ENCODE data around the gene BFSP1.
A peak's percentile ranks its signal among the peaks of the same experiment; 100 is the strongest.

The BFSP1 gene

DNA sequence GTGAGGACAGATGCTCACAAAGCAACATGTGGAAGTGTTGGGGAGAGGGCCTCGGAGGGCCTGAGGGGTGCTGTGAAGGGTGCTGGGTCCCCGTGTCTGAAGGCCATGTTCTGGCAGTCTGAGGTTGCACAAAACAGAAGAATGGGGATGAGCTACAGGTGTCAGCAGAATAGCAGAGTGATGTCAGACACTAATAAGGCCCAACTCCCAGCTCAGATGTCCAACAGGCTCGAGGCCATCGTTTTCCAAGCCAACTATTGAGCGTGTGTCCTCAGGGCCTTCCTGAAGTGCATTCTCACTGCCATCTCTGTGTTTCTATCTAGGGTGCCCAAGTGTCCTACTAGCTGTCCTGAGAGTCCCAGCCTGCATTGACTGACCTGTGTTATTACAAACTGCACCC, 7.9 kb downstream of the BFSP1 start:
- TF ChIP-seq EZH2 (IDR thresholded peaks at IDR 0.05) (no peak), POLR2AphosphoS5 (IDR thresholded peaks at IDR 0.05; ENCODE audit: borderline replicate concordance, low read depth, low read length) (no peak), FOXP2 (optimal IDR thresholded peaks at IDR 0.05; ENCODE audit: control extremely low read depth, extremely low read length, insufficient read depth) (no peak)
- H3K27ac ChIP-seq, result no peak overlapping the region

DNA sequence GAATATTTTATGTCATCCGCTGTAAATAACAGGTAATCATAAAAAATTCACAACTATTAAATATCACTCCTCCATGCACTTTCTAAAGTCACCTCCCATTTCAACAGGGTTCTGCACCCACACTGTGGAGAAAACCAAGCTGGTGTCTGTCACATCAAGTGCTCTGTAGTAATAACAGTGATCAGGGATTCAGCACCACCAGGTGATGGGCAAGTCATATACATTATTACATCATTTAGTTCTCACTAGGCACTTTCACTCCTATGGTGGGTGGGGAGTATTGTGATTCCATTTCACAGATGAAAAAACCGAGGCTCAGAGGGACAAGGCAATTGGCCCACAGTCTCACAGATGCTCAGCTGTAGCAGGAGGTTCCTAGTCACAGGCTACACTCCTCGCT, 8.7 kb downstream of the BFSP1 start:
- H3K9me3 ChIP-seq (ENCODE audit: low read depth, low read length), result no peaks in the 10 kb centered on the region
- H3K36me3 ChIP-seq (ENCODE audit: insufficient read depth, low read length), result no peaks in the 10 kb centered on the region
- TF ChIP-seq EZH2 (IDR thresholded peaks at IDR 0.05) (no peak), POLR2AphosphoS5 (IDR thresholded peaks at IDR 0.05; ENCODE audit: borderline replicate concordance, low read depth, low read length) (no peak), FOXP2 (optimal IDR thresholded peaks at IDR 0.05; ENCODE audit: control extremely low read depth, extremely low read length, insufficient read depth) (no peak)
- H3K27ac ChIP-seq, result no peak overlapping the region
- H3K4me3 ChIP-seq, result no peak overlapping the region
- H3K9ac ChIP-seq (ENCODE audit: insufficient read length), result no peak overlapping the region
- no peak for DNase-seq (ENCODE audit: low read depth, low spot score)

More for the DNA sequence above, 7.9 kb downstream of the BFSP1 start:
- Histone ChIP-seq H3K4me3 (no peak overlapping the region), H3K9ac (ENCODE audit: insufficient read length) (no peak overlapping the region), H3K36me3 (ENCODE audit: insufficient read depth, low read length) (no peaks in the 10 kb centered on the region), H3K9me3 (ENCODE audit: low read depth, low read length) (no peaks in the 10 kb centered on the region)
- no peak for DNase-seq (ENCODE audit: low read depth, low spot score)

DNA sequence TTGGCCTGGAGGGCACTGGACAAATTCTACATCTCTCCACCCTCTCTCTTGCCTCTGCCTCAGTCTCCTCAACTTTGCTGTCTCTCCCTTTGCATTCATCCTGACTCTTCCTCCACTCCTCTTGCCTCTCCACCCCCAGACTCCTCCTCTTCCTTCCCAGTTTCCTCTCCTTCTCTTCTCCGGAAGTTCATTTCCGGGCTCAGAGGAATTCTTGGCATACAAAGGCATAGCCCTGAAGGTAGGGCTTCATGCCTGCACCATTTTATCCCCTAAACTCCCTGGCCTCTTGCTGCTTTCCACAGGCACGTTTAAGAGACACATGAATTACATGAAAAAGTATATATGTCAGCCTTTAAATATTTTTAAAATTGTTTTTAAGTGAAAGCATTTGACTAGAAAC, 10.6 kb downstream of the BFSP1 start:
- TF ChIP-seq POLR2AphosphoS5 (IDR thresholded peaks at IDR 0.05; ENCODE audit: borderline replicate concordance, low read depth, low read length), result peak; percentile 61
- no peak for TF ChIP-seq EZH2 (IDR thresholded peaks at IDR 0.05)
- TF ChIP-seq FOXP2 (optimal IDR thresholded peaks at IDR 0.05; ENCODE audit: control extremely low read depth, extremely low read length, insufficient read depth), result peak; percentile 31
- no peaks in the 10 kb centered on the region for H3K36me3 ChIP-seq (ENCODE audit: insufficient read depth, low read length)
- peak overlapping the region; percentile 38 for H3K9ac ChIP-seq (ENCODE audit: insufficient read length)
- H3K27ac ChIP-seq, result peak overlapping the region; percentile 97
- DNase-seq (ENCODE audit: low read depth, low spot score), result peak; percentile 96
- peak overlapping the region; percentile 61 for H3K4me3 ChIP-seq
- H3K9me3 ChIP-seq (ENCODE audit: low read depth, low read length), result no peaks in the 10 kb centered on the region

DNA sequence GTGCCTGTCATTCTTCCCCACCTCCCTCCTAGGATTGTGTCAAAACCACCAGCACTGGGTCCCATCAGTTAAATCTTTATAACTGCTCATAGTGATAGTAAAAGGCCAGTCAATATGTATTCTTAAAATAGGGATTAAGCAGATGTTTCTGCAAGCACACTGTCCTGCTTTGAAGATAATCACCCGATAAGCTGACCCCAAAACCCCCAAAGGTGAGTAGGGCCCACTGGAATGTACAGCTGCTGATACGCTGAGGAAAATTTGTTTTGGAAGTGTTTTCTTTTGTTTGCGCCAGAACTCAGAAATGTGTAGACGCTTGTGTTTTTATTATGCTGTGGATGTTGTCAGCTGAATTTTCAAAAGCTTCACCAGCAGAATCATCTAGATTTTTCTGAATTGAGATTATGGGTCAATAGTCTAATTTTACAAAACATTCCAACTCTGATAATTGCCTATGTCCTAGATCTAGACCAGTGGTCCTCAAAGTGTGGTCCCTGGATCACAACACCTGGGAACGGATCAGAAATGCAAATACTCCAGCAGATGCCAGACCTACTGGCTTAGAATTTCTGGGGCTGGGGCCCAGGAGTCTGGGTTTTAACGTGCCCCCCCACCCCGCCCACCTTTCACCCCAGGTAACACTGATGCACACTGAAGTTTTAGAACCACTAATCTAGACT, 11.4 kb downstream of the BFSP1 start:
- H3K27ac ChIP-seq, result peak overlapping the region; percentile 97
- TF ChIP-seq EZH2 (IDR thresholded peaks at IDR 0.05) (no peak), FOXP2 (optimal IDR thresholded peaks at IDR 0.05; ENCODE audit: control extremely low read depth, extremely low read length, insufficient read depth) (no peak), POLR2AphosphoS5 (IDR thresholded peaks at IDR 0.05; ENCODE audit: borderline replicate concordance, low read depth, low read length) (no peak)
- H3K9ac ChIP-seq (ENCODE audit: insufficient read length), result no peak overlapping the region

DNA sequence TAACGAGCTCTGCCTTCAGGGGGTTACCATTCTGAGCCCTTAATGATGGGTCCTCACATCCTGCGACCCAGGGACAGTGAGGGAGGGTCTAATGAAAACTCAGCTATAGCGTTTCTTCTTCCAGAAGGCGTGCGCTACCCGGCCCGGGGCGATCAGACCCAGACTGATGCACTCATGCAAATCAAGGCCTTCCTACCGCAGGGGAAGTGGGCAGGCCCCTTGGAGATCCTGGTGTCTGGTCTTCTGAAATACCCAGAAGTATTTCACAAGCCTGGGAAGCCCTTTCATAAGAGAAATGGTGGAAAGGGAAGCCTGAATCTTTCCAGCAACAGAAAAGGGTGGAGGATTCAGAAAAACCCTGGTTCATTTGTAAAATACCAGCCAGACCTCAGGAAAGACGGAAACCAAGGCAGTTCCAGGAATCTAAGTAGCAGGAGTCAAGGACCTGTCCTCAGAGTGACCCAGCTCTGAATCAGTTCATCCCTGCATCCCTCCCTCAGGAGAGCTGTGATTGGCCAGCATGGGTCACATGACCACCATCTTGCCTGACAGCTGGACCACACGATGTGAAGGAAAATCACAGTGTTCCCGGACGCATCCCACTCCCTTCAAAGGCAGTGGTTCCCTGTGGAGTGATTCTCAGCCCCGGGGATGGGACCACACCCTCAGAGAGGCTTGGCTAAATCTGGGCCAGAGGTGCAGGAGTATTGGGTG, 12.7 kb downstream of the BFSP1 start:
- TF ChIP-seq POLR2AphosphoS5 (IDR thresholded peaks at IDR 0.05; ENCODE audit: borderline replicate concordance, low read depth, low read length) (no peak), EZH2 (IDR thresholded peaks at IDR 0.05) (no peak), FOXP2 (optimal IDR thresholded peaks at IDR 0.05; ENCODE audit: control extremely low read depth, extremely low read length, insufficient read depth) (no peak)
- no peaks in the 10 kb centered on the region for H3K36me3 ChIP-seq (ENCODE audit: insufficient read depth, low read length)
- H3K9ac ChIP-seq (ENCODE audit: insufficient read length), result no peak overlapping the region
- no peak for DNase-seq (ENCODE audit: low read depth, low spot score)
- H3K9me3 ChIP-seq (ENCODE audit: low read depth, low read length), result no peaks in the 10 kb centered on the region
- no peak overlapping the region for H3K4me3 ChIP-seq
- H3K27ac ChIP-seq, result no peak overlapping the region

More for the DNA sequence above, 11.4 kb downstream of the BFSP1 start:
- no peaks in the 10 kb centered on the region for H3K36me3 ChIP-seq (ENCODE audit: insufficient read depth, low read length)
- no peaks in the 10 kb centered on the region for H3K9me3 ChIP-seq (ENCODE audit: low read depth, low read length)
- DNase-seq (ENCODE audit: low read depth, low spot score), result no peak
- H3K4me3 ChIP-seq, result no peak overlapping the region; the same call in 1 of the 2 replicates

DNA sequence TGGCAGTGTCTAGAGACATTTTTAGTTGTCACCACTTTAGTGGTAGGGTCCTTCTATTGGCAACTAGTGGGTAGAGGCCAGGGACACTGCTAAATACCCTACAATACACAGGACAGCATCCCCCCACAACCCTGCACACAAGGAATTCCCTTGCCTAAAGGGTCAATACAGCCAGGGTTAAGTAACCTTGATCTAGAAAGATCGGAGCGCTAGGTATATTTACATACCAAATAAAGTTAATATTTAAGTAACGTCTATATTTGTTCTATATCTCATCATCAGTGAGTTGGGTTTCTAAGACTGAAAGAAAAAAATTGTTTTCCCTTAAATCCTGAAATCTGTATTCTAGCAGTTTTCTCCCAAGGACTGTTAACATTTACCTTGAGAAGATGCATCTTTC, 16.1 kb downstream of the BFSP1 start:
- TF ChIP-seq EZH2 (IDR thresholded peaks at IDR 0.05), result no peak
- TF ChIP-seq POLR2AphosphoS5 (IDR thresholded peaks at IDR 0.05; ENCODE audit: borderline replicate concordance, low read depth, low read length), result no peak
- TF ChIP-seq FOXP2 (optimal IDR thresholded peaks at IDR 0.05; ENCODE audit: control extremely low read depth, extremely low read length, insufficient read depth), result no peak
- H3K4me3 ChIP-seq, result no peak overlapping the region
- H3K36me3 ChIP-seq (ENCODE audit: insufficient read depth, low read length), result no peaks in the 10 kb centered on the region
- no peak overlapping the region for H3K27ac ChIP-seq
- no peaks in the 10 kb centered on the region for H3K9me3 ChIP-seq (ENCODE audit: low read depth, low read length)
- no peak overlapping the region for H3K9ac ChIP-seq (ENCODE audit: insufficient read length)
- no peak for DNase-seq (ENCODE audit: low read depth, low spot score)

DNA sequence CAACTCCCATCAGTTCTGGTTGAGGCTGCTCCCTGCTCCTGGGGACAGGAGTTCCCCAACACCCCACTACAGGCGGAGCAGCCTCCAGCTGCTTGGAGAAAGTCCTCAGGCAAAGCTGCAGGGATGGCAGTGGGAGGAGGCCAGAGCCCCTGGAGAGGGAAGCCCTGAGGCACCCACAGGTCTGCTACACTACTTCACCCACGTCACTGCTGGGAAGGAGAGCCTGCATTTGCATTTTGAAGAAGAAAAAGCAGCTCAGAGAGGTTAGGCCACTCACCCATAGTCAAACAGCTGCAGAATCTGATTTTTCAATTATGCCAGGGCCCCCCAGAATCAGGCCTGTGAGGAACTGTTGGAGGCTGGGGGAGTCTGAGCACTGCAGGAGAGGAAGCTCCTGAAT, 17.2 kb downstream of the BFSP1 start:
- Histone ChIP-seq H3K36me3 (ENCODE audit: insufficient read depth, low read length) (no peaks in the 10 kb centered on the region), H3K9ac (ENCODE audit: insufficient read length) (no peak overlapping the region), H3K4me3 (no peak overlapping the region), H3K27ac (no peak overlapping the region), H3K9me3 (ENCODE audit: low read depth, low read length) (no peaks in the 10 kb centered on the region)
- TF ChIP-seq POLR2AphosphoS5 (IDR thresholded peaks at IDR 0.05; ENCODE audit: borderline replicate concordance, low read depth, low read length) (no peak), FOXP2 (optimal IDR thresholded peaks at IDR 0.05; ENCODE audit: control extremely low read depth, extremely low read length, insufficient read depth) (no peak), EZH2 (IDR thresholded peaks at IDR 0.05) (no peak)
- DNase-seq (ENCODE audit: low read depth, low spot score), result no peak

DNA sequence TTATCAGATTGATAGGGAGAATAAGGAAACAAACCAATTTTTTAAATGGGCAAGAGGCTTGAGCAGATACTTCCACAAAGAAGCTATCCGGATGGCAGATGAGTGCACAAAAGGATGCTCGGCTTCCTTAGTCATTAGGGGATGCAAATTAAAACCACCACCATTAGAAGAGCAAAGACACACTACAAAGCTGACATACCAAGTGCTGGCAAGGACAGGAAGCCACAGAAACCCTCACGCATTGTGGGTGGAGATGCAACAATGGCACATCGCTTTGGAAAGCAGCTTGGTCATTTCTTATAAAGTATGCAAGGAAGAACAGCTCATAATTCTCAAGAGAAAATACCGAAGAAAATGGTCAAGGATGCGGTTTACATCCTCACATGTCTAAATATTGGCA, 19.8 kb downstream of the BFSP1 start:
- no peaks in the 10 kb centered on the region for H3K9me3 ChIP-seq (ENCODE audit: low read depth, low read length)
- no peak overlapping the region for H3K9ac ChIP-seq (ENCODE audit: insufficient read length)
- DNase-seq (ENCODE audit: low read depth, low spot score), result no peak
- no peak overlapping the region for H3K4me3 ChIP-seq
- H3K36me3 ChIP-seq (ENCODE audit: insufficient read depth, low read length), result no peaks in the 10 kb centered on the region
- no peak overlapping the region for H3K27ac ChIP-seq
- TF ChIP-seq FOXP2 (optimal IDR thresholded peaks at IDR 0.05; ENCODE audit: control extremely low read depth, extremely low read length, insufficient read depth) (no peak), POLR2AphosphoS5 (IDR thresholded peaks at IDR 0.05; ENCODE audit: borderline replicate concordance, low read depth, low read length) (no peak), EZH2 (IDR thresholded peaks at IDR 0.05) (no peak)
